HepG2 (cell line): ENCODE results near the gene GABRG3.

Experiments used
- NFIC ChIP-seq: IDR thresholded peaks from 2 replicates; pipeline ENCODE4 v1.6.1; 2012; ENCODE audit warnings: mild to moderate bottlenecking, low read length, inconsistent platforms
- ZNF263 ChIP-seq: sonication (generic); formaldehyde crosslinking; IDR thresholded peaks from 2 replicates; pipeline ENCODE4 v1.4.0; 2020; ENCODE audit warnings: missing genetic modification reagents
- TF ChIP-seq, protein P1 (sequence below): sonication (generic); formaldehyde crosslinking; IDR thresholded peaks from 2 replicates; pipeline ENCODE4 v1.4.0; 2020; ENCODE audit warnings: mild to moderate bottlenecking, low read depth, missing genetic modification reagents
- TF ChIP-seq, protein P2 (sequence below), 2 experiments: IDR thresholded peaks; 2 replicates each; pipeline ENCODE4 v1.6.1; 2011 to 2012; ENCODE audit warnings: low read length in 2 of 2, borderline replicate concordance in 1 of 2, low read depth in 1 of 2, mild to moderate bottlenecking in 1 of 2, moderate library complexity in 1 of 2

DNA sequence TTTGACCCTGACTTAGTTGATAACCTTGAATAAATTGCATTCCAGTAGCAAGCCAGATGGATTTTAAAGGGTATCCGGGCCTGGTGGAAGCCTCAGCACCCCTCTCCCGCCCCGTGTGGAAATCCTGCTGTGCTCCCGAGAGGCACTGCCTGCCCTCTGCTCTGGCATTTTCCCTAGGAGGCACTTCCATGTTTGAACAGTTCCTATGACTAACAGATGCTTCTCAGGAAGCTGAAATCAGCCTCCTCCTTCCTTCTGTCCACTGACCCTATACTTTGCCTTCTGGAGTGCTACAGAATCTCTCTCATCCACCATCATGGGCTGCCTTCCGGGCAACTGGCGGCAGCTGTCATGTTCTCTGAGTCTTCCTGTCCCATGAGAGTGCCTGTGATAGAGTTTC lies 90.8 kb downstream of the GABRG3 start:
- TF ChIP-seq, protein P1, sequence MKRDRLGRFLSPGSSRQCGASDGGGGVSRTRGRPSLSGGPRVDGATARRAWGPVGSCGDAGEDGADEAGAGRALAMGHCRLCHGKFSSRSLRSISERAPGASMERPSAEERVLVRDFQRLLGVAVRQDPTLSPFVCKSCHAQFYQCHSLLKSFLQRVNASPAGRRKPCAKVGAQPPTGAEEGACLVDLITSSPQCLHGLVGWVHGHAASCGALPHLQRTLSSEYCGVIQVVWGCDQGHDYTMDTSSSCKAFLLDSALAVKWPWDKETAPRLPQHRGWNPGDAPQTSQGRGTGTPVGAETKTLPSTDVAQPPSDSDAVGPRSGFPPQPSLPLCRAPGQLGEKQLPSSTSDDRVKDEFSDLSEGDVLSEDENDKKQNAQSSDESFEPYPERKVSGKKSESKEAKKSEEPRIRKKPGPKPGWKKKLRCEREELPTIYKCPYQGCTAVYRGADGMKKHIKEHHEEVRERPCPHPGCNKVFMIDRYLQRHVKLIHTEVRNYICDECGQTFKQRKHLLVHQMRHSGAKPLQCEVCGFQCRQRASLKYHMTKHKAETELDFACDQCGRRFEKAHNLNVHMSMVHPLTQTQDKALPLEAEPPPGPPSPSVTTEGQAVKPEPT, result no peak
- TF ChIP-seq, protein P2, sequence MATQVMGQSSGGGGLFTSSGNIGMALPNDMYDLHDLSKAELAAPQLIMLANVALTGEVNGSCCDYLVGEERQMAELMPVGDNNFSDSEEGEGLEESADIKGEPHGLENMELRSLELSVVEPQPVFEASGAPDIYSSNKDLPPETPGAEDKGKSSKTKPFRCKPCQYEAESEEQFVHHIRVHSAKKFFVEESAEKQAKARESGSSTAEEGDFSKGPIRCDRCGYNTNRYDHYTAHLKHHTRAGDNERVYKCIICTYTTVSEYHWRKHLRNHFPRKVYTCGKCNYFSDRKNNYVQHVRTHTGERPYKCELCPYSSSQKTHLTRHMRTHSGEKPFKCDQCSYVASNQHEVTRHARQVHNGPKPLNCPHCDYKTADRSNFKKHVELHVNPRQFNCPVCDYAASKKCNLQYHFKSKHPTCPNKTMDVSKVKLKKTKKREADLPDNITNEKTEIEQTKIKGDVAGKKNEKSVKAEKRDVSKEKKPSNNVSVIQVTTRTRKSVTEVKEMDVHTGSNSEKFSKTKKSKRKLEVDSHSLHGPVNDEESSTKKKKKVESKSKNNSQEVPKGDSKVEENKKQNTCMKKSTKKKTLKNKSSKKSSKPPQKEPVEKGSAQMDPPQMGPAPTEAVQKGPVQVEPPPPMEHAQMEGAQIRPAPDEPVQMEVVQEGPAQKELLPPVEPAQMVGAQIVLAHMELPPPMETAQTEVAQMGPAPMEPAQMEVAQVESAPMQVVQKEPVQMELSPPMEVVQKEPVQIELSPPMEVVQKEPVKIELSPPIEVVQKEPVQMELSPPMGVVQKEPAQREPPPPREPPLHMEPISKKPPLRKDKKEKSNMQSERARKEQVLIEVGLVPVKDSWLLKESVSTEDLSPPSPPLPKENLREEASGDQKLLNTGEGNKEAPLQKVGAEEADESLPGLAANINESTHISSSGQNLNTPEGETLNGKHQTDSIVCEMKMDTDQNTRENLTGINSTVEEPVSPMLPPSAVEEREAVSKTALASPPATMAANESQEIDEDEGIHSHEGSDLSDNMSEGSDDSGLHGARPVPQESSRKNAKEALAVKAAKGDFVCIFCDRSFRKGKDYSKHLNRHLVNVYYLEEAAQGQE (IDR thresholded peaks at IDR 0.05; ENCODE audit: borderline replicate concordance in 1 of 2, low read depth in 1 of 2, low read length in 2 of 2), result no peak
- TF ChIP-seq ZNF263, result no peak
- no peak for TF ChIP-seq NFIC
